Mesodermal cell (in vitro differentiated cells): ENCODE data around the gene TRAK1.

Source experiments
- H3K27ac ChIP-seq: 2 replicates; pipeline ENCODE4 v1.7.0; 2013; ENCODE audit warnings: mild to moderate bottlenecking, low read depth, low read length, moderate library complexity; ENCODE audit not compliant: severe bottlenecking
- H3K36me3 ChIP-seq: 2 replicates; pipeline ENCODE4 v1.7.1; 2013; ENCODE audit warnings: mild to moderate bottlenecking, low read length, moderate library complexity; ENCODE audit not compliant: control insufficient read depth, insufficient read depth
- H3K4me1 ChIP-seq: one replicate; pipeline ENCODE4 v1.7.1; 2013; ENCODE audit warnings: mild to moderate bottlenecking, low read length; ENCODE audit not compliant: insufficient read depth, control insufficient read depth, poor library complexity, severe bottlenecking
- H3K4me3 ChIP-seq: 2 replicates; pipeline ENCODE4 v1.7.0; 2013; ENCODE audit warnings: low read length, control low read depth, mild to moderate bottlenecking; ENCODE audit not compliant: insufficient read depth, poor library complexity, severe bottlenecking; ENCODE audit errors: extremely low read depth
- H3K9me3 ChIP-seq: 2 replicates; pipeline ENCODE4 v1.7.1; 2013; ENCODE audit warnings: mild to moderate bottlenecking, low read length, moderate library complexity; ENCODE audit not compliant: control insufficient read depth
- WGBS, 2 experiments: methylation state at CpG; one replicate each; pipeline ENCODE4 v1.1.5; 2013; ENCODE audit warnings: missing lambda C conversion rate in 2 of 2; ENCODE audit not compliant: insufficient coverage in 2 of 2; 5-methylcytosine and 5-hydroxymethylcytosine counted together

Gene TRAK1

GRCh38 chr3:42183991-42184632 lies 93.0 kb downstream of the TRAK1 start:
- H3K4me3 ChIP-seq = no peak overlapping the region
- H3K9me3 ChIP-seq = no peaks in the 10 kb centered on the region
- peaks cover 17% of the 10 kb centered on the region for H3K4me1 ChIP-seq
- WGBS, 2 experiments = no CpG with 5 or more reads among the region's 3 CpGs
- H3K27ac ChIP-seq = peak overlapping the region; percentile 36
- H3K36me3 ChIP-seq = peaks cover 26% of the 10 kb centered on the region

- Histone ChIP-seq H3K36me3 (peaks cover 31% of the 10 kb centered on the region), H3K27ac (no peak overlapping the region)
- WGBS, 2 experiments = 95 to 97% methylated on average over 16 to 22 of the region's 23 CpGs
Observed at GRCh38 chr3:42184651-42185443, 93.7 kb downstream of the TRAK1 start.

GRCh38 chr3:42187936-42188335 lies 96.8 kb downstream of the TRAK1 start:
- H3K9me3 ChIP-seq = no peaks in the 10 kb centered on the region
- peaks cover 40% of the 10 kb centered on the region for H3K36me3 ChIP-seq
- no peak overlapping the region for H3K4me3 ChIP-seq
- WGBS, 2 experiments = 87 to 92% methylated on average over 7 to 8 of the region's 9 CpGs
- H3K27ac ChIP-seq = no peak overlapping the region
- H3K4me1 ChIP-seq = peaks cover 11% of the 10 kb centered on the region

More at GRCh38 chr3:42184651-42185443, 93.7 kb downstream of the TRAK1 start:
- H3K4me1 ChIP-seq = peaks cover 10% of the 10 kb centered on the region
- H3K9me3 ChIP-seq = no peaks in the 10 kb centered on the region
- H3K4me3 ChIP-seq = no peak overlapping the region

- Histone ChIP-seq H3K4me3 (no peak overlapping the region), H3K36me3 (peaks cover 40% of the 10 kb centered on the region), H3K27ac (no peak overlapping the region), H3K4me1 (peaks cover 11% of the 10 kb centered on the region), H3K9me3 (no peaks in the 10 kb centered on the region)
- WGBS, 2 experiments = 100% methylated on average over 1 of the region's 1 CpG
Observed at GRCh38 chr3:42188376-42188775, 97.2 kb downstream of the TRAK1 start.

GRCh38 chr3:42189001-42189460 lies 97.9 kb downstream of the TRAK1 start:
- peaks cover 7% of the 10 kb centered on the region for H3K4me1 ChIP-seq
- no peaks in the 10 kb centered on the region for H3K9me3 ChIP-seq
- H3K4me3 ChIP-seq = no peak overlapping the region
- H3K27ac ChIP-seq = no peak overlapping the region
- peaks cover 45% of the 10 kb centered on the region for H3K36me3 ChIP-seq
- WGBS, 2 experiments = 96 to 100% methylated on average over 4 of the region's 6 CpGs

- no peaks in the 10 kb centered on the region for H3K9me3 ChIP-seq
- WGBS, 2 experiments = 97 to 100% methylated on average over 3 to 4 of the region's 6 CpGs
- peaks cover 4% of the 10 kb centered on the region for H3K4me1 ChIP-seq
- H3K36me3 ChIP-seq = peaks cover 49% of the 10 kb centered on the region
- H3K4me3 ChIP-seq = no peak overlapping the region
- no peak overlapping the region for H3K27ac ChIP-seq
Observed at GRCh38 chr3:42189736-42190135, 98.6 kb downstream of the TRAK1 start.

- H3K4me3 ChIP-seq = no peak overlapping the region
- H3K27ac ChIP-seq = no peak overlapping the region
- H3K4me1 ChIP-seq = peaks cover 2% of the 10 kb centered on the region
- H3K36me3 ChIP-seq = peaks cover 50% of the 10 kb centered on the region
- 52 to 55% methylated on average over 9 to 11 of the region's 11 CpGs for WGBS, 2 experiments
- no peaks in the 10 kb centered on the region for H3K9me3 ChIP-seq
Observed at GRCh38 chr3:42190701-42191442, 99.7 kb downstream of the TRAK1 start.

- WGBS, 2 experiments = 85 to 92% methylated on average over 3 of the region's 4 CpGs
- Histone ChIP-seq H3K36me3 (peaks cover 54% of the 10 kb centered on the region), H3K4me3 (no peak overlapping the region), H3K4me1 (peaks cover 2% of the 10 kb centered on the region), H3K27ac (no peak overlapping the region), H3K9me3 (no peaks in the 10 kb centered on the region)
Observed at GRCh38 chr3:42191443-42191747, 100.2 kb downstream of the TRAK1 start.

GRCh38 chr3:42192334-42193200 lies 101.4 kb downstream of the TRAK1 start:
- Histone ChIP-seq H3K9me3 (no peaks in the 10 kb centered on the region), H3K4me3 (no peak overlapping the region), H3K36me3 (peaks cover 58% of the 10 kb centered on the region), H3K27ac (peak overlapping the region; percentile 80), H3K4me1 (peaks cover 2% of the 10 kb centered on the region)
- 93 to 95% methylated on average over 6 to 7 of the region's 8 CpGs for WGBS, 2 experiments

- H3K9me3 ChIP-seq = no peaks in the 10 kb centered on the region
- peaks cover 65% of the 10 kb centered on the region for H3K36me3 ChIP-seq
- 87 to 93% methylated on average over 3 of the region's 7 CpGs for WGBS, 2 experiments
- H3K4me1 ChIP-seq = peaks cover 2% of the 10 kb centered on the region
- H3K27ac ChIP-seq = no peak overlapping the region
- H3K4me3 ChIP-seq = no peak overlapping the region
Observed at GRCh38 chr3:42194943-42195510, 103.9 kb downstream of the TRAK1 start.
